ENCODE results near the gene NTNG2. TPM values are rescaled to one million over a fixed set of nuclear protein-coding genes. Genes with fewer than 3 reads are reported as not detected.

Gene NTNG2
- total and polyA plus RNA-seq, 10 of the 15 experiments (the other 5 are each of a cell fraction or from before 2014, with no cell fraction given) = 0.37 to 0.79 (median 0.45) TPM; not detected in 6

- ChIA-PET CTCF (interaction anchor here (1.0 kb wide), 1 partner anchor 44 kb away, joined by 3 read pairs; no protein-coding TSS in a partner anchor), POLR2A (no interaction called here)
- ATAC-seq = no peak
These were observed 30.9 kb downstream of the NTNG2 start for GRCh38 chr9:132192728-132193127.

GRCh38 chr9:132193227-132194124 is 31.6 kb downstream of the NTNG2 start:
- ChIA-PET RAD21 (ENCODE audit: unreplicated experiment) (no interaction called here), POLR2A (no interaction called here), CTCF (no interaction called here), SMC1A (ENCODE audit: uncharacterized antibody, unreplicated experiment) (no interaction called here)
- no peaks in the 10 kb centered on the region for H3K36me3 ChIP-seq (ENCODE audit: control insufficient read depth in 2 of 2, insufficient read depth in 2 of 2, low read length in 1 of 2)
- H2AFZ ChIP-seq (ENCODE audit: control insufficient read depth, low read depth, low read length) = no peak overlapping the region
- H3K4me3 ChIP-seq = no peak overlapping the region
- no TSS peak for BruUV-seq (replicated peaks)
- FAIRE-seq (no peak), ATAC-seq (no peak), DNase-seq (ENCODE audit: low read depth, low spot score) (no peak)
- H4K20me1 ChIP-seq (ENCODE audit: control insufficient read depth, insufficient read depth) = no peaks in the 10 kb centered on the region
- intact Hi-C loops (cut with micrococcal nuclease; ENCODE audit: unreplicated experiment) = no loop called here
- no peaks in the 10 kb centered on the region for H3K79me2 ChIP-seq (ENCODE audit: control insufficient read depth, insufficient read depth, low read length)
- H3K9me3 ChIP-seq (replicated peaks; ENCODE audit: control insufficient read depth, insufficient read depth, low read length) = no peaks in the 10 kb centered on the region
- in situ Hi-C loops (cut with MboI) = no loop called here
- no peaks in the 10 kb centered on the region; a peak in 1 of 4 replicates for H3K27me3 ChIP-seq (replicated peaks in 1 of 2; ENCODE audit: control insufficient read depth in 2 of 2, insufficient read depth in 2 of 2, low read length in 1 of 2)
- no peaks in the 10 kb centered on the region; the same call in 1 of the 2 replicates for H3K4me1 ChIP-seq (ENCODE audit: control insufficient read depth, insufficient read depth, low read length)
- no peak overlapping the region for H3K27ac ChIP-seq (ENCODE audit: control insufficient read depth, insufficient read depth)
- TF ChIP-seq, protein P1, sequence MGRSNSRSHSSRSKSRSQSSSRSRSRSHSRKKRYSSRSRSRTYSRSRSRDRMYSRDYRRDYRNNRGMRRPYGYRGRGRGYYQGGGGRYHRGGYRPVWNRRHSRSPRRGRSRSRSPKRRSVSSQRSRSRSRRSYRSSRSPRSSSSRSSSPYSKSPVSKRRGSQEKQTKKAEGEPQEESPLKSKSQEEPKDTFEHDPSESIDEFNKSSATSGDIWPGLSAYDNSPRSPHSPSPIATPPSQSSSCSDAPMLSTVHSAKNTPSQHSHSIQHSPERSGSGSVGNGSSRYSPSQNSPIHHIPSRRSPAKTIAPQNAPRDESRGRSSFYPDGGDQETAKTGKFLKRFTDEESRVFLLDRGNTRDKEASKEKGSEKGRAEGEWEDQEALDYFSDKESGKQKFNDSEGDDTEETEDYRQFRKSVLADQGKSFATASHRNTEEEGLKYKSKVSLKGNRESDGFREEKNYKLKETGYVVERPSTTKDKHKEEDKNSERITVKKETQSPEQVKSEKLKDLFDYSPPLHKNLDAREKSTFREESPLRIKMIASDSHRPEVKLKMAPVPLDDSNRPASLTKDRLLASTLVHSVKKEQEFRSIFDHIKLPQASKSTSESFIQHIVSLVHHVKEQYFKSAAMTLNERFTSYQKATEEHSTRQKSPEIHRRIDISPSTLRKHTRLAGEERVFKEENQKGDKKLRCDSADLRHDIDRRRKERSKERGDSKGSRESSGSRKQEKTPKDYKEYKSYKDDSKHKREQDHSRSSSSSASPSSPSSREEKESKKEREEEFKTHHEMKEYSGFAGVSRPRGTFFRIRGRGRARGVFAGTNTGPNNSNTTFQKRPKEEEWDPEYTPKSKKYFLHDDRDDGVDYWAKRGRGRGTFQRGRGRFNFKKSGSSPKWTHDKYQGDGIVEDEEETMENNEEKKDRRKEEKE (IDR thresholded peaks at IDR 0.05) = no peak
- TF ChIP-seq IRF4 (IDR thresholded peaks at IDR 0.05; ENCODE audit: low read depth, low read length) = no peak
- no peak for TF ChIP-seq RUNX3 (IDR thresholded peaks at IDR 0.05; ENCODE audit: low read length)
- no peak for TF ChIP-seq ZNF24 (IDR thresholded peaks at IDR 0.05)
- TF ChIP-seq TBL1XR1 (IDR thresholded peaks at IDR 0.05; ENCODE audit: low read depth, low read length) = no peak
- TF ChIP-seq CEBPZ (IDR thresholded peaks at IDR 0.05; ENCODE audit: low read depth, low read length) = no peak
- no peak for TF ChIP-seq ESRRA (IDR thresholded peaks at IDR 0.05; ENCODE audit: low read length)
- no peak overlapping the region for H3K9ac ChIP-seq (ENCODE audit: control insufficient read depth, insufficient read depth, low read length)
- H3K4me2 ChIP-seq (ENCODE audit: control insufficient read depth, insufficient read depth) = no peak overlapping the region
- 47% methylated on average over 12 of the region's 12 CpGs for WGBS (ENCODE audit: insufficient coverage, insufficient replicate concordance, low lambda C conversion rate, missing lambda C conversion rate)

More at GRCh38 chr9:132192728-132193127, 30.9 kb downstream of the NTNG2 start:
- Histone ChIP-seq H3K27ac (ENCODE audit: control insufficient read depth, insufficient read depth) (no peak overlapping the region), H4K20me1 (ENCODE audit: control insufficient read depth, insufficient read depth) (no peaks in the 10 kb centered on the region), H3K4me1 (ENCODE audit: control insufficient read depth, insufficient read depth, low read length) (no peaks in the 10 kb centered on the region; the same call in 1 of the 2 replicates), H3K79me2 (ENCODE audit: control insufficient read depth, insufficient read depth, low read length) (no peaks in the 10 kb centered on the region), H3K4me2 (ENCODE audit: control insufficient read depth, insufficient read depth) (no peak overlapping the region), H3K9ac (ENCODE audit: control insufficient read depth, insufficient read depth, low read length) (no peak overlapping the region), H3K36me3 (ENCODE audit: control insufficient read depth in 2 of 2, insufficient read depth in 2 of 2, low read length in 1 of 2) (no peaks in the 10 kb centered on the region), H2AFZ (ENCODE audit: control insufficient read depth, low read depth, low read length) (no peak overlapping the region), H3K4me3 (no peak overlapping the region), H3K9me3 (replicated peaks; ENCODE audit: control insufficient read depth, insufficient read depth, low read length) (no peaks in the 10 kb centered on the region), H3K27me3 (replicated peaks in 1 of 2; ENCODE audit: control insufficient read depth in 2 of 2, insufficient read depth in 2 of 2, low read length in 1 of 2) (no peaks in the 10 kb centered on the region; a peak in 1 of 4 replicates)
- FAIRE-seq = no peak
- intact Hi-C loops (cut with micrococcal nuclease; ENCODE audit: unreplicated experiment) = no loop called here
- 43% methylated on average over 11 of the region's 11 CpGs for WGBS (ENCODE audit: insufficient coverage, insufficient replicate concordance, low lambda C conversion rate, missing lambda C conversion rate)
- BruUV-seq (replicated peaks) = no TSS peak
- TF ChIP-seq ZNF274 (IDR thresholded peaks at IDR 0.05; ENCODE audit: insufficient read depth, insufficient read length) = no peak
- TF ChIP-seq LARP7 (IDR thresholded peaks at IDR 0.05) = no peak
- TF ChIP-seq NBN (IDR thresholded peaks at IDR 0.05) = no peak
- no peak for TF ChIP-seq NFXL1 (IDR thresholded peaks at IDR 0.05; ENCODE audit: borderline replicate concordance)
- TF ChIP-seq POLR2AphosphoS5 (IDR thresholded peaks at IDR 0.05; ENCODE audit: low read length) = no peak
- TF ChIP-seq RB1 (IDR thresholded peaks at IDR 0.05; ENCODE audit: borderline replicate concordance) = no peak
- RAD21 ChIA-PET (ENCODE audit: unreplicated experiment) = no interaction called here
- in situ Hi-C loops (cut with MboI) = no loop called here
- no peak for DNase-seq (ENCODE audit: low read depth, low spot score)
- SMC1A ChIA-PET (ENCODE audit: uncharacterized antibody, unreplicated experiment) = no interaction called here
